ENCODE data around the gene SVIP. TPM values are rescaled to one million over a fixed set of nuclear protein-coding genes. Genes with fewer than 3 reads are reported as not detected.
A peak's percentile ranks its signal among the peaks of the same experiment; 100 is the strongest.

SVIP gene
- total and polyA plus RNA-seq, 8 donors = 18.9 to 35.6 (median 31.0) TPM

- H3K4me1 ChIP-seq = peaks cover 0 to 7% of the 10 kb centered on the region in 2 donors
Measured at GRCh38 chr11:22808571-22809197, 20.9 kb downstream of the SVIP start.

GRCh38 chr11:22807855-22808570 lies 21.6 kb downstream of the SVIP start:
- ATAC-seq (no peak), DNase-seq (no peak)
- Histone ChIP-seq H3K27me3 (no peaks in the 10 kb centered on the region), H3K4me1 (peaks cover 0 to 7% of the 10 kb centered on the region in 2 donors), H3K36me3 (no peaks in the 10 kb centered on the region), H3K4me3 (no peak overlapping the region), H3K27ac (peak overlapping the region in 1 of 2 donors; percentile 43), H3K9me3 (no peaks in the 10 kb centered on the region)
- intact Hi-C loops (cut with DNase I) = no loop called here
- no peak for TF ChIP-seq CTCF (IDR thresholded peaks at IDR 0.05)

More at GRCh38 chr11:22808571-22809197, 20.9 kb downstream of the SVIP start:
- Histone ChIP-seq H3K36me3 (no peaks in the 10 kb centered on the region), H3K27me3 (no peaks in the 10 kb centered on the region), H3K27ac (peak overlapping the region in 1 of 2 donors; percentile 43), H3K9me3 (no peaks in the 10 kb centered on the region), H3K4me3 (no peak overlapping the region)
- intact Hi-C loops (cut with DNase I) = no loop called here
- no peak for TF ChIP-seq CTCF (IDR thresholded peaks at IDR 0.05)
- no peak for DNase-seq
- no peak for ATAC-seq

GRCh38 chr11:22807391-22807790 lies 22.2 kb downstream of the SVIP start:
- ATAC-seq (no peak), DNase-seq (no peak)
- intact Hi-C loops (cut with DNase I) = no loop called here
- Histone ChIP-seq H3K27ac (no peak overlapping the region), H3K27me3 (no peaks in the 10 kb centered on the region), H3K9me3 (no peaks in the 10 kb centered on the region), H3K4me1 (peaks cover 0 to 7% of the 10 kb centered on the region in 2 donors), H3K4me3 (no peak overlapping the region), H3K36me3 (no peaks in the 10 kb centered on the region)
- no peak for TF ChIP-seq CTCF (IDR thresholded peaks at IDR 0.05)

GRCh38 chr11:22802861-22803260 lies 26.7 kb downstream of the SVIP start:
- H3K36me3 ChIP-seq = no peaks in the 10 kb centered on the region
- no peak overlapping the region for H3K27ac ChIP-seq
- H3K4me3 ChIP-seq = no peak overlapping the region
- DNase-seq = no peak
- H3K4me1 ChIP-seq = no peaks in the 10 kb centered on the region
- no peak for ATAC-seq
- H3K9me3 ChIP-seq = no peaks in the 10 kb centered on the region
- intact Hi-C loops (cut with DNase I) = no loop called here
- TF ChIP-seq CTCF (IDR thresholded peaks at IDR 0.05) = no peak
- H3K27me3 ChIP-seq = no peaks in the 10 kb centered on the region

- no peak overlapping the region for H3K27ac ChIP-seq
- intact Hi-C loops (cut with DNase I) = no loop called here
Measured at GRCh38 chr11:22800482-22800881, 29.1 kb downstream of the SVIP start.

More at GRCh38 chr11:22800482-22800881, 29.1 kb downstream of the SVIP start:
- no peaks in the 10 kb centered on the region for H3K36me3 ChIP-seq
- ATAC-seq (no peak), DNase-seq (no peak)
- no peaks in the 10 kb centered on the region for H3K4me1 ChIP-seq
- no peak for TF ChIP-seq CTCF (IDR thresholded peaks at IDR 0.05)
- no peak overlapping the region for H3K4me3 ChIP-seq
- H3K9me3 ChIP-seq = no peaks in the 10 kb centered on the region
- H3K27me3 ChIP-seq = no peaks in the 10 kb centered on the region
